GM11168 (cell line): ENCODE measurements around the gene ARIH2.

ENCODE experiments used
- in situ Hi-C: fragments of 300-500 bp; cut with MboI; formaldehyde crosslinking; loops from one replicate; pipeline ENCODE4 v1.12.0; 2022; ENCODE audit warnings: low sequenced_read_pairs; ENCODE audit not compliant: unreplicated experiment

The ARIH2 gene

GRCh38 chr3:49028673-49029562 is 110.3 kb downstream of the ARIH2 start, which contains the start of gene IMPDH2:
Gene IMPDH2, minus strand, starts transcription at chr3:49029398. Its CDS starts 48 bp downstream, at chr3:49029350.
- in situ Hi-C loops = no loop called here

- in situ Hi-C loops = no loop called here
Observed at GRCh38 chr3:49029563-49029884, 110.9 kb downstream of the ARIH2 start.

- in situ Hi-C loops = no loop called here
Observed at GRCh38 chr3:49030321-49030720, 111.7 kb downstream of the ARIH2 start.

- in situ Hi-C loops = no loop called here
Observed at GRCh38 chr3:49032646-49033304, 114.1 kb downstream of the ARIH2 start.

- in situ Hi-C loops = no loop called here
Observed at GRCh38 chr3:49034650-49035049, 116.0 kb downstream of the ARIH2 start.

GRCh38 chr3:49035281-49035680 is 116.6 kb downstream of the ARIH2 start:
- in situ Hi-C loops = no loop called here
